ENCODE data around the gene TFB1M.
"Not testable (repeated sequence)": the region's sequence is repeated elsewhere in the genome, so short reads cannot be mapped to it uniquely, and the experiment has no call there.

The TFB1M gene

GRCh38 chr6:155228546-155229166, 85.6 kb downstream of the TFB1M start:
- H3K4me3 ChIP-seq (ENCODE audit: low read length), result no peak overlapping the region
- TF ChIP-seq ZNF274 (IDR thresholded peaks at IDR 0.05; ENCODE audit: low read depth, low read length), result no peak

GRCh38 chr6:155227046-155227445, 87.2 kb downstream of the TFB1M start:
- no peak for TF ChIP-seq ZNF274 (IDR thresholded peaks at IDR 0.05; ENCODE audit: low read depth, low read length)
- H3K4me3 ChIP-seq (ENCODE audit: low read length), result no peak overlapping the region

- TF ChIP-seq ZNF274 (IDR thresholded peaks at IDR 0.05; ENCODE audit: low read depth, low read length), result no peak
- no peak overlapping the region for H3K4me3 ChIP-seq (ENCODE audit: low read length)
Observed at GRCh38 chr6:155224618-155225017, 89.7 kb downstream of the TFB1M start.

- H3K4me3 ChIP-seq (ENCODE audit: low read length), result no peak overlapping the region
- no peak for TF ChIP-seq ZNF274 (IDR thresholded peaks at IDR 0.05; ENCODE audit: low read depth, low read length)
Observed at GRCh38 chr6:155223646-155224451, 90.4 kb downstream of the TFB1M start.

GRCh38 chr6:155222506-155222905, 91.8 kb downstream of the TFB1M start:
- no peak overlapping the region for H3K4me3 ChIP-seq (ENCODE audit: low read length)
- TF ChIP-seq ZNF274 (IDR thresholded peaks at IDR 0.05; ENCODE audit: low read depth, low read length), result no peak

DNA sequence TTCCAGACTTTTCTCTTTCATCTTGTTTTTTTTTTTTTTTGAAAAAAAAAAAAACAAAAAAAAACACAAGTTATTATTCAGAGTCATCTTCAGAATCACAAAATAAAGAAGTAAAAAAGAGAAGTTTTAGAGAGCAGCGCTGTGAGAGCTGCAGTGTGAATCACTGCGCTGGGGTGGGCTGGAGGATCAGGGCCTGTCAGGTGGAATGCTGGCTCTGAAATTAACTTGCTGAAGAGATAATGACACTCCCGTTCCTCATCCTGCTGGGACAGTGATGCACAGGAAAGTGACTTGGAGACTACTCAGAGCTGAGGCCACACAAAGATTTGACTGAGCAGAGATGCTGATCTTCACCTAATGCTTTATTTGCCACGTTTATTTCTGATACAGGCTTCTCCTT, 93.2 kb downstream of the TFB1M start:
- TF ChIP-seq ZNF274 (IDR thresholded peaks at IDR 0.05; ENCODE audit: low read depth, low read length), result no peak
- H3K4me3 ChIP-seq (ENCODE audit: low read length), result no peak overlapping the region

GRCh38 chr6:155219858-155220301, 94.4 kb downstream of the TFB1M start:
- TF ChIP-seq ZNF274 (IDR thresholded peaks at IDR 0.05; ENCODE audit: low read depth, low read length), result no peak
- no peak overlapping the region for H3K4me3 ChIP-seq (ENCODE audit: low read length)

- H3K4me3 ChIP-seq (ENCODE audit: low read length), result no peak overlapping the region
- no peak for TF ChIP-seq ZNF274 (IDR thresholded peaks at IDR 0.05; ENCODE audit: low read depth, low read length)
Observed at GRCh38 chr6:155219299-155219698, 95.0 kb downstream of the TFB1M start.

DNA sequence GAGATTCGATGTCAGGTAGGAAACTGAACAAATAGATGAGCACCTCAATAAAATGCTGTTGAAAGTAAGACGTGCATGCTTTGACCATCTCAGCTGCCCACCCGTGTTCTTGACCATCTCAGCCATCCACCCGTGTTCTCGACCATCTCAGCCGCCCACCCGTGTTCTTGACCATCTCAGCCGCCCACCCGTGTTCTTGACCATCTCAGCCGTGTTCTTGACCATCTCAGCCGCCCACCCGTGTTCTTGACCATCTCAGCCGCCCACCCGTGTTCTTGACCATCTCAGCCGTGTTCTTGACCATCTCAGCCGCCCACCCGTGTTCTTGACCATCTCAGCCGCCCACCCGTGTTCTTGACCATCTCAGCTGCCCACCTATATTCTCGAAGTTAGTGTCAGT, 95.6 kb downstream of the TFB1M start:
- H3K4me3 ChIP-seq (ENCODE audit: low read length), result not testable (repeated sequence)

- TF ChIP-seq ZNF274 (IDR thresholded peaks at IDR 0.05; ENCODE audit: low read depth, low read length), result no peak
- no peak overlapping the region for H3K4me3 ChIP-seq (ENCODE audit: low read length)
Observed at GRCh38 chr6:155216312-155217046, 97.8 kb downstream of the TFB1M start.

DNA sequence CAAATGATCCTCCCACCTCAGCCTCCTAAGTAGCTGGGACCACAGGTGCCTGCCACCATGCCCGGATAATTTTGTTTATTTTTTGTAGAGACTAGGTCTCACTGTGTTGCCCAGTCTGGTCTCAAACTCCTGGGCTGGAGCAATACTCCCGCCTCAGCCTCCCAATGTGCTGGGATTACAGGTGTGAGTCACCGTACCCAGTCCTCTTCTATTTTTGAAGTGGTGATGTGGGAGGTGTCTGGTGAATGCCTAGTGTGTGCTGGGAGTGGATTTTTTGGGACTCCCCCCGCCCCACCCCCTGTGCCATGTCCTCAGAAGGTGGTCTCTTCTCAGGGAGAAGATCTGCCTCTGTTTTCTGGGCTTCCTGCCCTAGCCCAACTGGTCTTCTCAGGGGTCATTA, 98.4 kb downstream of the TFB1M start:
- no peak for TF ChIP-seq ZNF274 (IDR thresholded peaks at IDR 0.05; ENCODE audit: low read depth, low read length)

DNA sequence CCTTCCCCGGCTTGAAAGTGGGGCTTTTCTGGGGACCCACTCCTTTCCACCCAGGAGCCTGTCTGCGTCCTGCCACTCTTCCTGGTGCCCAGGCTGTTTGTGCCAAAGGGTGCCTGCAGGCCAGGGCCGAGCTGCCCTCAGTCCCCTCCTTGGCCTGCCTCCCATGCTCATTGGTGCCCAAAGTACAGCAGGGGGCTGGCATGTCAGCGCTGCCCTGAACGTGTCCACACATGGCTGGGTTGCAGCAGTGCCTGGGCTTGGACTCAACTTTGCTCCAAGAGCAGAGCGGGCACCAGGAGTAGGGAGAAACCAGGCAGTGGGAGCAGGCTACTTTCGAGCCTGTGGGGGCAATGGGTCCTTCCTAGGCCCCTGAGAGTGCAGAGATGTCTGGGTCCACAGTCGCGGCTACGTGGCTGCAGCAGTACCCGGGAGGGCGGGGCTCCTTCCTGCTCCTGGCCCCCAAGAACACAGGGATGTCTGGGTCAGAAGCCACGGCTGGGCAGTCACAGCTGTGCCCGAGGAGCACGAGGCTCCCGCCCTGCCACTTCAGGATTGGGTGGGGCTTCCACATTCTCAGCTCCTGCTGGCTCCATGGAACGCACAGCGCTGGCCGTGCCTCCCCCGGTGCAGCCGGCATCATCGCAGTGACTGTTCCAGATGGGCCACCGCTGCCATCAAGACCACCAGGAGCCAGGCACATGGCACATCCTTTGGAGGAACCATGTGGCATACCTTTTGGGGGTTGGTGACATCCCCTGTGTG, 100.5 kb downstream of the TFB1M start:
- H3K4me3 ChIP-seq (ENCODE audit: low read length), result no peak overlapping the region
- no peak for TF ChIP-seq ZNF274 (IDR thresholded peaks at IDR 0.05; ENCODE audit: low read depth, low read length)

More for the DNA sequence above, 98.4 kb downstream of the TFB1M start:
- H3K4me3 ChIP-seq (ENCODE audit: low read length), result no peak overlapping the region

- TF ChIP-seq ZNF274 (IDR thresholded peaks at IDR 0.05; ENCODE audit: low read depth, low read length), result no peak
- no peak overlapping the region for H3K4me3 ChIP-seq (ENCODE audit: low read length)
Observed at GRCh38 chr6:155212616-155213380, 101.5 kb downstream of the TFB1M start.

Data from GM08714 (cell line).